Fibroblast of villous mesenchyme (primary cell): ENCODE measurements around the gene MSH4. TPM values are rescaled to one million over a fixed set of nuclear protein-coding genes. Genes with fewer than 3 reads are reported as not detected.
"Not testable (repeated sequence)": the region's sequence is repeated elsewhere in the genome, so short reads cannot be mapped to it uniquely, and the experiment has no call there.

Source experiments
- DNase-seq: peaks from one replicate; pipeline ENCODE4 v3.0.0-alpha.2; 2010; ENCODE audit warnings: low read depth
- H3K4me3 ChIP-seq: 2 replicates; pipeline ENCODE4 v1.5.1; 2011; ENCODE audit warnings: low read depth, mild to moderate bottlenecking, low read length
- CTCF ChIP-seq: IDR thresholded peaks from 2 replicates; pipeline ENCODE4 v1.5.1; 2012; ENCODE audit warnings: low read depth, mild to moderate bottlenecking, low read length; ENCODE audit not compliant: insufficient read depth
- small RNA-seq: library from RNA; depleted of rRNA; stranded (forward); fragments of <200 nt; gene quantifications from one replicate; pipeline ENCODE3, GENCODE V24; 2012
- total RNA-seq: library from RNA; depleted of rRNA; stranded (reverse); fragments of >200 nt; gene quantifications from 2 replicates; pipeline ENCODE4 v1.2.3, GENCODE V29; 2012

The MSH4 gene
- total RNA-seq, 1 donor, result 0.43 TPM

DNA sequence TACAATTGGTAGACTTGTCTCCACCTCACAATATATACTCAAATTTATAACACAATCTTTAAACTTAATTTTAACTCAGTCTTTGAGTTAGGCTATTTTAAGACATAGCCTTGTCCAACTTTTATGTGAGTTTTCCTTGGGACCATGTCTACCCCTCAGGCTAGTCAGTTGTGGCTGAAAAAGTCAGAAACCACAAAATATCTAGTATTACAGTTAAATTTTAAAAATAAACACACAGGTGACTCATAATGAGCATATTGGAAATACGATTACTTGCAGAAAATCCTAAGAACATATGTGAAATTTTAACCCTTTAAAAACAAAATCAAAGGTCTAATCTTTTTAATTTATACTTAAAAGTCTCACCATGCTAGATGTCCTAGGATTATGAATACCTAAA lies 140.4 kb downstream of the MSH4 start:
- no peak overlapping the region for H3K4me3 ChIP-seq
- DNase-seq, result peak; percentile 17
- no peak for TF ChIP-seq CTCF

- H3K4me3 ChIP-seq, DNase-seq: not testable (repeated sequence)
These were observed 146.4 kb downstream of the MSH4 start for GRCh38 chr1:75943037-75943436.

GRCh38 chr1:75950176-75950575 lies 153.5 kb downstream of the MSH4 start:
- TF ChIP-seq CTCF, result no peak
- DNase-seq, result no peak
- no peak overlapping the region for H3K4me3 ChIP-seq

GRCh38 chr1:75952016-75952415 lies 155.3 kb downstream of the MSH4 start:
- no peak overlapping the region for H3K4me3 ChIP-seq
- no peak for TF ChIP-seq CTCF

GRCh38 chr1:75953461-75953860 lies 156.8 kb downstream of the MSH4 start:
- DNase-seq, result no peak
- H3K4me3 ChIP-seq, result no peak overlapping the region
- TF ChIP-seq CTCF, result no peak

More at GRCh38 chr1:75952016-75952415, 155.3 kb downstream of the MSH4 start:
- DNase-seq, result no peak

DNA sequence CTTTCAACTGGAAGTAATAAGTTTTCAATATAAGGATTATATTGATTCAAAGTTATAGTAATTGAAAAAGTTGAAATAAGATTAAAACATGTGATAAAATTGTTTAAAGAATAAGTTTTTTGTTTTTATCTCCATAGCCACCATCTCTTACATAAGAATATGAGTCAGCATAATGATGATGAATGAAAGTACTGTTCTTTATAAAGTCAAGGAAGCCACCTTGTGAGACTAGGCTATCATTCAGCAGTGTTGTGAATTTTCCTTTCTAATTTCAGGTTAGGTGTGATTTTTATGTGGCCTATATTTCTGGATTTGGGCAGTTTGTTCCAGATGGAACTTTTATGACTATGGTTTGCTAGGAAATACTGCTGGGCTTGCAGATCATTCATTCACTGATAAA lies 157.9 kb downstream of the MSH4 start:
- H3K4me3 ChIP-seq, result no peak overlapping the region
- TF ChIP-seq CTCF, result no peak
- DNase-seq, result no peak

Small RNAs within 50 kb of the gene (small RNA-seq; reads per million reads assigned to genes)
- gene SNORD45A (not detected), gene SNORD45B (not detected), gene SNORD45C (not detected)

Other genes starting within 250 kb of the MSH4 start
- under 0.01 TPM in 2 replicates for gene SLC44A5, start 185.8 kb upstream of the MSH4 start, total RNA-seq
- 27.1 and 31.5 TPM in 2 replicates for gene ACADM, start 72.2 kb upstream of the MSH4 start, total RNA-seq
- 83.8 and 91.5 TPM in 2 replicates for gene RABGGTB, start 10.6 kb upstream of the MSH4 start, total RNA-seq
- gene ASB17, start 135.5 kb downstream of the MSH4 start, total RNA-seq, result not detected in 2 replicates